BLaER1 treated with 17β-estradiol and CSF1 and Interleukin-3, amounts not matched to agents 10 nM and 100 nM (cell line): ENCODE data around the gene MRPL47.

Source experiments
- H3K27ac ChIP-seq, 11 experiments: shearing (Covaris generic); formaldehyde crosslinking; 2 replicates each; pipeline ENCODE4 v1.8.1; 2022
- H3K27me3 ChIP-seq, 11 experiments: shearing (Covaris generic); formaldehyde crosslinking; 2 replicates each; pipeline ENCODE4 v1.8.1; 2022
- H3K36me3 ChIP-seq, 11 experiments: shearing (Covaris generic); formaldehyde crosslinking; 2 replicates each; pipeline ENCODE4 v1.8.1; 2022
- H3K4me1 ChIP-seq, 10 experiments: shearing (Covaris generic); formaldehyde crosslinking; 2 replicates each; pipeline ENCODE4 v1.8.1; 2022
- H3K4me2 ChIP-seq, 11 experiments: shearing (Covaris generic); formaldehyde crosslinking; 2 replicates each; pipeline ENCODE4 v1.8.1; 2022
- H3K4me3 ChIP-seq, 10 experiments: shearing (Covaris generic); formaldehyde crosslinking; 2 replicates each; pipeline ENCODE4 v1.8.1; 2022
- H3K9ac ChIP-seq, 11 experiments: shearing (Covaris generic); formaldehyde crosslinking; 2 replicates each; pipeline ENCODE4 v1.8.1; 2022
- H3K9me3 ChIP-seq, 11 experiments: shearing (Covaris generic); formaldehyde crosslinking; replicated peaks in 1 of 11; 2 replicates each; pipeline ENCODE4 v1.8.1; 2022
- H4K20me1 ChIP-seq, 11 experiments: shearing (Covaris generic); formaldehyde crosslinking; 2 replicates each; pipeline ENCODE4 v1.8.1; 2022
- Cebpa-rat ChIP-seq, 11 experiments: shearing (Covaris generic); IDR thresholded peaks; 2 replicates each; pipeline ENCODE4 v1.8.1; 2022

The MRPL47 gene

DNA sequence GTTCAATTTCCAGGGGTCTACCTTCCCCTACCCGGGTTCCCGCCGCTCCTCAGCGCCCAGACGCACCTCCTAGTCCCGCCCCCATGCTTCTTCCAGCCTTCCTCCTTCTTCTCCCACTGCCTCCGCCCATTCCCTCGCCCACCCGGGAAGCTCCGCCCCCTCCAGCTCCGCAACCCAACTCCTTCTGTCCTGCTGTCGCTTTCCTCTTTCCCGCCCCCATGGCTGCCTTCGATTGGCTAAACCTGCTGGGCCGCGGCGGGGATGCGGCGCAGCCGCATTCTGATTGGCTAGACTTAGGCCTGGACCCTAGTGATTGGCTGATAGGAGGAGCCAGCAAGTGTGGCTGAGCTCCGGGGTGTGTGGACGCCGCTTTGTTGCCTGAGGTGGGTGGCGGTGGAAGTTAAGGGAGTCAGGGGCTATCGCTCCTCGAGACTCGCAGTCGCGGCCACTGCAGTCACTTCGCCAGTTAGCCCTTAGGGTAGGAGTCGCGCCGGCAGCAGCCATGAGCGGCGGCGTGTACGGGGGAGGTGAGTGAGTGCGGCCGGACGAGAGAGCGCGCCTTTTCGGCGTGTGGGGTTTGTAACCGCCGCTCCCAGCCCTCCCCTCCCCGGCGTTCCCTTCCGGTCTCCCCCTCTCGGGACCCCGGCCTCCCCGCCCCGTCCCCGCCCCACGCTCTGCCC, 41.7 kb downstream of the MRPL47 start, which contains the start of gene ACTL6A:
TSS of gene ACTL6A (plus strand) at position 336 of the 680 bp plus-strand sequence. CDS start at position 503, 167 bp downstream.
- TF ChIP-seq Cebpa-rat (IDR thresholded peaks at IDR 0.05), result no peak

DNA sequence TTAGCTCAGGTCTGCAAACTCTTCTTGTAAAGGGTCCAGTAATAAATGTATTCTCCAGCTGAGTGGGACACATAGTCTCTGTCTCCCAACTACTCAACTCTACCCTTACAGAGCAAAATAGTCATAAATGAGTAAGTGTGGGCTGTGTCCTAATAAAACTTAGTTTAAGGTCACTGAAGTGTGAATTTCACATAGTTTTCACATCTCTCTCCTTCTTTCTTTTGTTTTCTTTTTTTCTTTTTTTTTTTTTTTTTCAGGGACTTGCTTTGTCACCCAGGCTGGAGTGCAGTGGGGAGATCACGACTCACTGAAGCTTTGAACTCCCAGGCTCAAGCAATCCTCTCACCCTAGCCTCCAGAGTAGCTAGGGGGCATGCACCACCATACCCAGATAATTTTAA, 43.6 kb downstream of the MRPL47 start:
- no peak overlapping the region for H3K4me3 ChIP-seq
- H4K20me1 ChIP-seq, result peaks cover 0 to 25% (median 21%) of the 10 kb centered on the region in 11 experiments; a peak in 15 of 22 replicates
- no peak overlapping the region for H3K27ac ChIP-seq
- H3K4me1 ChIP-seq, result peaks cover 19 to 31% (median 24%) of the 10 kb centered on the region in 10 experiments
- no peak for TF ChIP-seq Cebpa-rat (IDR thresholded peaks at IDR 0.05)
- H3K9ac ChIP-seq, result no peak overlapping the region
- no peaks in the 10 kb centered on the region for H3K36me3 ChIP-seq
- H3K9me3 ChIP-seq, result no peaks in the 10 kb centered on the region
- H3K4me2 ChIP-seq, result no peak overlapping the region
- H3K27me3 ChIP-seq, result no peaks in the 10 kb centered on the region

More for the DNA sequence above, 41.7 kb downstream of the MRPL47 start, which contains the start of gene ACTL6A:
- no peaks in the 10 kb centered on the region for H3K27me3 ChIP-seq
- H3K9ac ChIP-seq, result peak within 1 kb of the TSS; percentile 79 to 96 (median 94)
- H3K4me1 ChIP-seq, result peaks cover 19 to 32% (median 25%) of the 10 kb centered on the region in 10 experiments
- H3K4me3 ChIP-seq, result peak within 1 kb of the TSS; percentile 75 to 93 (median 88)
- peak within 1 kb of the TSS in 10 of 11 experiments; percentile 63 to 96 (median 93); a peak in 21 of 22 replicates for H3K27ac ChIP-seq
- H3K36me3 ChIP-seq, result no peaks in the 10 kb centered on the region
- peaks cover 0 to 44% (median 40%) of the 10 kb centered on the region in 11 experiments; a peak in 17 of 22 replicates for H4K20me1 ChIP-seq
- no peaks in the 10 kb centered on the region for H3K9me3 ChIP-seq
- peak within 1 kb of the TSS; percentile 86 to 97 (median 95) for H3K4me2 ChIP-seq

DNA sequence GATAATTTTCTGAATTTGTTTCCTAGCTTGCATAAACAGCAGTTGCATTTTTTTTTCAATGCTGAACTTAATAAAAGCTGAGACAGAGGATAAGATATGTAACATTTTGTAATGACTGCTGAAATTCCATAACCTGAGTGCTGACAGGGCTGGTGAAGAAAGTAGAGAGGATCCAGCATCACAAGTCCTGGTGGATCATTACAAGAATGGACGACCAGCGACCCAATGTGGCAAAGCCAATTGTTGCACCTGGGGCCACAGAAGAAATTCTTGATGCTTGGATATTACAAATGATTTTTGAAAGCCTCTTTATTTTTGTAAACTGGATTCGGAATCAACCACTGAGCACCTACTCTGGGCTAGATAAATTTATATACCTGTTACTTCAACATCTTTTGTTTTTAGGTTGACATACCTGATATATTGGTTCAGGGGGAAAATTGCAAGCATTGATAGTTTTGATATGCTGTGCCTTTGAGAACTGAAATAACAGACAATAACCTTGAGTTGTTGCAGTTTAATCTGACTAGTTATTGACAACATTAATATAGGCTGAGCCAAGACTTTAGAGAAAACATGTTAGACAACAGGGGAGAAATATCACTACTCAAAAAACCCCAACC, 45.6 kb downstream of the MRPL47 start:
- Histone ChIP-seq H3K9me3 (no peaks in the 10 kb centered on the region), H3K4me3 (no peak overlapping the region), H4K20me1 (peaks cover 0 to 6% (median 2%) of the 10 kb centered on the region in 11 experiments; a peak in 8 of 22 replicates), H3K36me3 (no peaks in the 10 kb centered on the region), H3K27ac (no peak overlapping the region), H3K4me1 (peaks cover 2 to 13% (median 10%) of the 10 kb centered on the region in 10 experiments), H3K4me2 (no peak overlapping the region), H3K27me3 (no peaks in the 10 kb centered on the region), H3K9ac (no peak overlapping the region)
- TF ChIP-seq Cebpa-rat (IDR thresholded peaks at IDR 0.05), result no peak

DNA sequence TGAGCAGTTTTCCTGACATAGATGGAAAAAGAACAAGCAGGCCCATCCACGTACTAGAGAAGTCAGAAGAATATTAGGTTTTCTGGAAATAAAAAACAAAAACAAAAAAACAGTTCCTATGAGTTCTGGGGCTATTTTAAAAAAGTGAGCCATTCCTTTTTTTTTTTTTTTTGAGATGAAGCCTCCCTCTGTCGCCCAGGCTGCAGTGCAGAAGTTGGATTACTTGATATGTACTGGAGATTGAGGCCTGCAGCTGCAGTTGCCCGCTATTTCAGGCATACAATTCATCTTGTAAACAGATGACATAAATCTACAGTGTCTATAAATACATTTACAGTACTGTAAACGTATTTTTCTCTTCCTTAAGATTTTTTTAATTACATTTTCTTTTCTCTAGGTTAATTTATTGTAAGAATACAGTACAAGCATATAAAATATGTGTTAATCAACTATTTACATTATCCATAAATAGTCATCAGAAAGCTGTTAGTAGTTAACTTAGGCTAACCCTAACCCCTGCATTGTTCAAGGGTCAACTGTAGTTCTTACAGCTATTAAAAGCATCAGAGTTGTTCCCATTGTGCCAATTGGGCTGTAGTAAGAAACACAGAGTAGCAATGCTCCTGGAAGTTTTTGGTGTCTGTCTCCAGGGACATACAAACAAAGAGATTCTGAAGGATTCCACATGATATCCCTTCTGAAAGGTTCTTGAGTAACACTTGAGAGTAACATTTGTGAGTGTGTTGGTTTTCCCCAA, 52.9 kb downstream of the MRPL47 start:
- Histone ChIP-seq H3K9ac (no peak overlapping the region; a peak in 1 of 22 replicates), H3K4me3 (no peak overlapping the region), H3K27me3 (no peaks in the 10 kb centered on the region), H4K20me1 (no peaks in the 10 kb centered on the region), H3K36me3 (no peaks in the 10 kb centered on the region), H3K9me3 (0 out of 22 replicates have a peak, but pooled peaks cover 0 to 5% (median 0%) of the 10 kb centered on the region in 11 experiments), H3K4me1 (peaks cover 0 to 14% (median 9%) of the 10 kb centered on the region in 10 experiments; a peak in 9 of 20 replicates), H3K27ac (no peak overlapping the region), H3K4me2 (peak overlapping the region in 5 of 11 experiments; percentile 1 to 48 (median 44); a peak in 6 of 22 replicates)
- no peak for TF ChIP-seq Cebpa-rat (IDR thresholded peaks at IDR 0.05)

DNA sequence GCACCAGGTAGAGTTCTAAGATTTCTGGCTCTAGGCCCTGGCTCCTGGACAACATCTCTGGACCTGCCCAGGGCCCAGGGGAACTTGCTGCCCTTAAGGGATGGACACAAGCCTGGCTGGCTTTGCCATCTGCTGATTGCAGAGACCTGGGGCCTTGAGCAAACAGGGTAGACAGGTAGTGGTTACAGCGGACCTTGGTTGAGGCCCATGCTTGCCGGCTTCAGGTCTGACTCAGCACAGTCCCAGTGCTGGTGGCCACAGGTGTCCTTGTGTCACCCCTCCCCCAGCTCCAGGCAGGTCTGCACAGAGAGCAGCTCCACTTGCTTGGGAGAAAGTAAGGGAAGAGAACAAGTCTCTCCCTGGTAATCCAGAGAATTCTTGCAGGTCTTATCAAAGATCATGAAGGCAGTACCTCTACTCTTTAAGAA, 57.6 kb downstream of the MRPL47 start:
- no peak for TF ChIP-seq Cebpa-rat (IDR thresholded peaks at IDR 0.05)
- no peak overlapping the region for H3K9ac ChIP-seq
- H3K4me2 ChIP-seq, result no peak overlapping the region
- H3K36me3 ChIP-seq, result no peaks in the 10 kb centered on the region
- peaks cover 0 to 12% (median 9%) of the 10 kb centered on the region in 10 experiments; a peak in 9 of 20 replicates for H3K4me1 ChIP-seq
- 0 out of 22 replicates have a peak, but pooled peaks cover 0 to 5% (median 0%) of the 10 kb centered on the region in 11 experiments for H3K9me3 ChIP-seq
- no peaks in the 10 kb centered on the region for H3K27me3 ChIP-seq
- no peak overlapping the region for H3K27ac ChIP-seq
- no peak overlapping the region for H3K4me3 ChIP-seq
- no peaks in the 10 kb centered on the region for H4K20me1 ChIP-seq

DNA sequence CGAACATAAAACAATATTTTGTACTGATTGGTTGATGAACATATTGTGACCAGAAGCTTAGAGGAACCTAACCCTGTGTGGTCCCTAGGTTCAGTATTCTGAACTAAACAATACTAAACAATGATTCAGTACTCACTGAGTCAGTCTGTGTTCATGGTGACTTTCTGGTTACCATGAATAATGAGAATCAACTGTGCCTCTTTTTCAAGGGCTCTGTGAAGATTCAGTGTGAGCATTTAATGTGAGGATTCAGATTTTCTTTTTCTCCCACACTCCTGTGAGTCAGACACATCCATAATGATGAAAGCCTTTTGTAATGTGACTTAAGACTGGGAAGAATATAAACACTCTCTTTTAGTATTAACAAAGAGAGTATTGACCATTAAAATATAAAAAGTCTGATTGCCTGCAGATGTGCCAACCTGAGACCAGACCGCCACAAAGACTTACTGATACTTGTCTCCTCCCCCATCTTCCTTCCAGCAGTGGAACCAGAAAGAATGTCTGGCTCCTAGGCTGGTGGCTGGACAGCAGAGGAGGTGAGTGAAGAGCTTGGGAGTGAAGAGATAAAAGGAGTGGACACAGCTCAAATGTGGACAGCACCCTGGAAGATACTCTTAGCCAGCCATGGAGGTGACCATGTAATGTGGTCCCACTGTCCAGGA, 59.3 kb downstream of the MRPL47 start:
- Histone ChIP-seq H3K4me1 (no peaks in the 10 kb centered on the region), H3K9me3 (0 out of 22 replicates have a peak, but pooled peaks cover 0 to 2% (median 0%) of the 10 kb centered on the region in 11 experiments), H3K9ac (no peak overlapping the region), H3K36me3 (no peaks in the 10 kb centered on the region), H3K27me3 (no peaks in the 10 kb centered on the region), H3K4me3 (no peak overlapping the region), H3K27ac (no peak overlapping the region), H4K20me1 (no peaks in the 10 kb centered on the region), H3K4me2 (no peak overlapping the region)
- no peak for TF ChIP-seq Cebpa-rat (IDR thresholded peaks at IDR 0.05)

DNA sequence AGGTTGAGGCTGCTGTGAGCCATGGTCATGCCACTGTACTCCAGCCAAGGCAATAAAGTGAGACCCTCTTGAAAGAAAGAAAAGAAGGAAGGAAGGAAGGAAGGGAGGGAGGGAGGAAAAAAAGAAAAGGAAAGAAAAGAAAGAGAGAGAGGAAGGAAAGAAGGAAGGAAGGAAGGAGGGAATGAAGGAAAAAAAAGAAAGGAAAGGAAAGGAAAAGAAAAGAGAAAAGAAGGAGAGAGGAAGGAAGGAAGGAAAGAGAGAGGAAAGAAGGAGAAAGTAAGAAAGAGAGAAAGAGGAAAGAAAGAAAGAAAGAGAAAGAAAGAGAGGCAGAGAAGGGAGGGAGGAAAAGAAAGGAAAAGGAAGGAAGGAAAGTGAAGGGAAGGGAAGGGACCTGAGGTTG, 62.1 kb downstream of the MRPL47 start:
- H3K27me3 ChIP-seq, result no peaks in the 10 kb centered on the region
- no peaks in the 10 kb centered on the region for H4K20me1 ChIP-seq
- no peak overlapping the region for H3K4me2 ChIP-seq
- H3K27ac ChIP-seq, result no peak overlapping the region
- no peaks in the 10 kb centered on the region for H3K36me3 ChIP-seq
- no peak overlapping the region for H3K4me3 ChIP-seq
- no peak for TF ChIP-seq Cebpa-rat (IDR thresholded peaks at IDR 0.05)
- H3K9me3 ChIP-seq, result no peaks in the 10 kb centered on the region
- no peak overlapping the region for H3K9ac ChIP-seq
- H3K4me1 ChIP-seq, result peaks cover 0 to 12% (median 0%) of the 10 kb centered on the region in 10 experiments; a peak in 3 of 20 replicates

DNA sequence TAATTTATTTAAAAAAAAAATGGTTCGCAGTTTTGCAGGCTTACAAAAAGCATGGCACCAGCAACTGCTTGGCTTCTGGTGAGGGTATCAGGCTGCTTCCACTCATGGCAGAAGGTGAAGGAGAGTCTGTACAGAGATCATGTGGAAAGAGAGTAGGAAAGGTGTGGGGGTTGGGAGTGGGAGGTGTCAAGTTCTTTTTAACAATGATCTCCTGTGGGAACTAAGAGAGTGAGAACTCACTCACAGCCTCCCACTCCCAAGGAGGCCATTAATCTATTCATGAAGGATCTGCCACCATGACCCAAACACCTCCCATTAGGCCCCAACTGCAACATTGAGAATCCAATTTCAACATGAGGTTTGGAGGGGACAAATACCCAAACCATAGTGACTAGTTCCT, 62.8 kb downstream of the MRPL47 start:
- H3K4me2 ChIP-seq, result no peak overlapping the region
- no peak overlapping the region for H3K27ac ChIP-seq
- no peaks in the 10 kb centered on the region for H3K9me3 ChIP-seq
- H3K36me3 ChIP-seq, result no peaks in the 10 kb centered on the region
- peaks cover 0 to 19% (median 0%) of the 10 kb centered on the region in 10 experiments; a peak in 5 of 20 replicates for H3K4me1 ChIP-seq
- no peaks in the 10 kb centered on the region for H4K20me1 ChIP-seq
- H3K9ac ChIP-seq, result no peak overlapping the region
- TF ChIP-seq Cebpa-rat (IDR thresholded peaks at IDR 0.05), result no peak
- H3K4me3 ChIP-seq, result no peak overlapping the region
- no peaks in the 10 kb centered on the region for H3K27me3 ChIP-seq
